Brain microvascular endothelial cell (primary cell): ENCODE measurements around the gene IPPK.
"Not testable (repeated sequence)": the region's sequence is repeated elsewhere in the genome, so short reads cannot be mapped to it uniquely, and the experiment has no call there.

Source experiments
- DNase-seq: peaks from one replicate; pipeline ENCODE4 v3.0.0-alpha.2; 2020
- H3K27ac ChIP-seq: fragments of 250-450 bp; sonication (Bioruptor Pico); 2 replicates; pipeline ENCODE4 v1.5.1; 2020; ENCODE audit warnings: mild to moderate bottlenecking, moderate library complexity
- H3K27me3 ChIP-seq: fragments of 250-450 bp; sonication (Bioruptor Pico); replicated peaks from 2 replicates; pipeline ENCODE4 v1.5.1; 2020; ENCODE audit warnings: mild to moderate bottlenecking
- H3K36me3 ChIP-seq: fragments of 250-450 bp; sonication (Bioruptor Pico); replicated peaks from 2 replicates; pipeline ENCODE4 v1.5.1; 2020; ENCODE audit warnings: mild to moderate bottlenecking
- H3K4me3 ChIP-seq: 2 replicates; pipeline ENCODE4 v1.5.1; 2011; ENCODE audit warnings: low read depth, mild to moderate bottlenecking, control low read depth, low read length, moderate library complexity
- CTCF ChIP-seq: IDR thresholded peaks from 2 replicates; pipeline ENCODE4 v1.5.1; 2011; ENCODE audit warnings: low read depth, mild to moderate bottlenecking, moderate library complexity, low read length, control low read depth, inconsistent platforms; ENCODE audit errors: missing control alignments
- in situ Hi-C: cut with HindIII; loops from 2 replicates; pipeline ENCODE4 v1.10.0; 2017; ENCODE audit warnings: low sequenced_read_pairs, low pct_ligation_motif_present

IPPK gene

GRCh38 chr9:92631452-92632343 lies 38.2 kb downstream of the IPPK start:
- Histone ChIP-seq H3K27me3 (no peaks in the 10 kb centered on the region), H3K36me3 (peaks cover 53% of the 10 kb centered on the region), H3K4me3 (no peak overlapping the region), H3K27ac (no peak overlapping the region)
- DNase-seq: no peak
- in situ Hi-C loops: no loop called here
- TF ChIP-seq CTCF: no peak

- in situ Hi-C loops: no loop called here
- DNase-seq: no peak
- H3K27me3 ChIP-seq: no peaks in the 10 kb centered on the region
- H3K36me3 ChIP-seq: peaks cover 33% of the 10 kb centered on the region
- TF ChIP-seq CTCF: no peak
- no peak overlapping the region for H3K4me3 ChIP-seq
- H3K27ac ChIP-seq: no peak overlapping the region
Observed at GRCh38 chr9:92627651-92628050, 42.3 kb downstream of the IPPK start.

- in situ Hi-C loops: no loop called here
- H3K27me3 ChIP-seq: no peaks in the 10 kb centered on the region
- peaks cover 25% of the 10 kb centered on the region for H3K36me3 ChIP-seq
- no peak for TF ChIP-seq CTCF
- no peak overlapping the region for H3K4me3 ChIP-seq
- H3K27ac ChIP-seq: no peak overlapping the region
- no peak for DNase-seq
Observed at GRCh38 chr9:92626484-92626883, 43.4 kb downstream of the IPPK start.

GRCh38 chr9:92623936-92624335 lies 46.0 kb downstream of the IPPK start:
- DNase-seq, H3K27me3 ChIP-seq, in situ Hi-C loops, H3K4me3 ChIP-seq, H3K27ac ChIP-seq: not testable (repeated sequence)
- H3K36me3 ChIP-seq: peaks cover 23% of the 10 kb centered on the region

- in situ Hi-C loops: no loop called here
- H3K4me3 ChIP-seq: no peak overlapping the region
- no peaks in the 10 kb centered on the region for H3K27me3 ChIP-seq
- DNase-seq: no peak
- H3K36me3 ChIP-seq: peaks cover 47% of the 10 kb centered on the region
- H3K27ac ChIP-seq: no peak overlapping the region
- TF ChIP-seq CTCF: no peak
Observed at GRCh38 chr9:92620845-92621244, 49.1 kb downstream of the IPPK start.

- in situ Hi-C loops: no loop called here
- no peak for DNase-seq
- Histone ChIP-seq H3K4me3 (no peak overlapping the region), H3K27me3 (no peaks in the 10 kb centered on the region), H3K36me3 (peaks cover 55% of the 10 kb centered on the region), H3K27ac (no peak overlapping the region)
- TF ChIP-seq CTCF: no peak
Observed at GRCh38 chr9:92619601-92620300, 50.2 kb downstream of the IPPK start.
